Measurements from ENCODE around the gene TGIF1.
"Not testable (repeated sequence)": the region's sequence is repeated elsewhere in the genome, so short reads cannot be mapped to it uniquely, and the experiment has no call there.

TGIF1 gene

DNA sequence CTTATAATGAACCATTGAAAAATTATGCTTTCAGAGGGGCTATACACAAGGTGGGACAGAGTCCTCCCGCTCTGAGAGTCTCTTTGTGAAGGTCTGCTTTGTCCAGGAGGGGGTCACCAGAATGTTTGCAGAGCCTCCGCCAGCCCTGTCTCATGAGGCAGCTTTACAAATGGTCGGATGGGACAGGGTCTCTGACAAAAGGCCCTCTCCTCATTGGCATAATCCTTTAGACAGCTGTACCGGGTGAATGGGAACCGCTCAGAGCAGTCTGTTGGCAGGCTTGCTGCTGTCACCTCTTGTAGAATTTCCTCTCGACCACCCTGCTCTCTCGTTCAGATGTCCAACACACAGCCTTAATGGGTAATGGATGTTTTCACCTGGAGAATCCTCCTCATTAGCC, 40.2 kb upstream of the TGIF1 start:
- no peak overlapping the region for H3K4me3 ChIP-seq (ENCODE audit: low read length)
- TF ChIP-seq, protein P1, sequence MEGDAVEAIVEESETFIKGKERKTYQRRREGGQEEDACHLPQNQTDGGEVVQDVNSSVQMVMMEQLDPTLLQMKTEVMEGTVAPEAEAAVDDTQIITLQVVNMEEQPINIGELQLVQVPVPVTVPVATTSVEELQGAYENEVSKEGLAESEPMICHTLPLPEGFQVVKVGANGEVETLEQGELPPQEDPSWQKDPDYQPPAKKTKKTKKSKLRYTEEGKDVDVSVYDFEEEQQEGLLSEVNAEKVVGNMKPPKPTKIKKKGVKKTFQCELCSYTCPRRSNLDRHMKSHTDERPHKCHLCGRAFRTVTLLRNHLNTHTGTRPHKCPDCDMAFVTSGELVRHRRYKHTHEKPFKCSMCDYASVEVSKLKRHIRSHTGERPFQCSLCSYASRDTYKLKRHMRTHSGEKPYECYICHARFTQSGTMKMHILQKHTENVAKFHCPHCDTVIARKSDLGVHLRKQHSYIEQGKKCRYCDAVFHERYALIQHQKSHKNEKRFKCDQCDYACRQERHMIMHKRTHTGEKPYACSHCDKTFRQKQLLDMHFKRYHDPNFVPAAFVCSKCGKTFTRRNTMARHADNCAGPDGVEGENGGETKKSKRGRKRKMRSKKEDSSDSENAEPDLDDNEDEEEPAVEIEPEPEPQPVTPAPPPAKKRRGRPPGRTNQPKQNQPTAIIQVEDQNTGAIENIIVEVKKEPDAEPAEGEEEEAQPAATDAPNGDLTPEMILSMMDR (conservative IDR thresholded peaks at IDR 0.05; ENCODE audit: low read length) = no peak
- no peak for DNase-seq (ENCODE audit: low read depth)

DNA sequence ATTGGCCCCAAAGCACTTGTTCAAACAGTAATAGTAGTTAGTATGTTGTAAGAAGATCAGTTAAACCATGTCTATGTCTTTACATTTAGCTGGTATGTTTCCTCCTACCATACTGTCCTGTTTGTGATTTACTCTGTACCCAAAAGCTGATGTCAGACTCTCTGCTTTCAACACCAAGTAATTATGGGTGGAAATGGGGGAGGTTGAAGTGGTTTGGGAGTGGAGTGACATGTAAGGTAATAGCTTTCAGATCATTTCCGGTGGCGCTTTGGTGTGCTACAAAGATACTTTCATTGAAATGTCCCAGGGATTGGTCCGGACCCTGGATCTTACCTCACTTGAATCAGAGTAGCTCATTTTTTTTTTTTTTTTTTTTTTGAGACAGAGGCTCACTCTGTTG, 39.7 kb upstream of the TGIF1 start:
- TF ChIP-seq, protein P1 (conservative IDR thresholded peaks at IDR 0.05; ENCODE audit: low read length) = no peak
- DNase-seq (ENCODE audit: low read depth) = no peak
- no peak overlapping the region for H3K4me3 ChIP-seq (ENCODE audit: low read length)

DNA sequence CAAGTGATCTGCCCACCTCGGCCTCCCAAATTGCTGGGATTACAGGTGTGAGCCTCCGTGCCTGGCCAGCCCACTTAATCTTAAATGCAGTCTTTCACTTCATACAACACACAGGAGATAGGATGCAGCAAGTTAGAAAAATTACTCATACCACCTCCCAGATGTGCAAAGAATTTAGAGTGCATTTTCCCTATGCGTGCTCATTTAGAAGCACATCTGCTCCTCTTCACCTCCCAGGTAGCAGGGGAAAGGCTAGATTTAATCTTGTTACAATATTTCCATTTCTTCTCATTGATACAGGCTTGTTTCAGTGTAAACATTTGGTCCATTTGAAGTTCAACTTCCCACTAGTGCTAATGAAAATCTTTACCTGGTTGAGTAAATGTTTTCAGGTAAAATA, 39.1 kb upstream of the TGIF1 start:
- not testable (repeated sequence) for H3K4me3 ChIP-seq (ENCODE audit: low read length); DNase-seq (ENCODE audit: low read depth)

DNA sequence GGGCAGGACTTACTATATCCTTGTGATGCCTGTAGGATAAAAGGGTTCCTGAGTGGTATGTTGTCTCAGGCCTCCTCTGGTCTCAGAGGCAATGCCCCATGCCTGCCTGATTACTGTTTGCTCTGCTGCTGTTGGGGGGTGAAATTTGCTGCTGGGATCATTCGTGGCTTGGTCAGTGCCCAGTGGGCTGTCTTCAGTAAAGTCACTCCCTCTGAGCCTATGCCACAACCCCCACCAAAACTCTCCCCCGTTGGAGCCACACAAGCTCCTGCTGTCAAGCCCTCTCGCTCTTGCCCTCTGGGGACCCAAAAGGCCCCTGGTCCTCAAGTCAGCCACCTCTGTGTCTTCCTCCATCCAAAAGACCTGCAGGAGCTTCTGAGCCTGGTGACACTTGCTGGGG, 38.6 kb upstream of the TGIF1 start:
- no peak overlapping the region for H3K4me3 ChIP-seq (ENCODE audit: low read length)
- no peak for DNase-seq (ENCODE audit: low read depth)
- TF ChIP-seq, protein P1 (conservative IDR thresholded peaks at IDR 0.05; ENCODE audit: low read length) = no peak

DNA sequence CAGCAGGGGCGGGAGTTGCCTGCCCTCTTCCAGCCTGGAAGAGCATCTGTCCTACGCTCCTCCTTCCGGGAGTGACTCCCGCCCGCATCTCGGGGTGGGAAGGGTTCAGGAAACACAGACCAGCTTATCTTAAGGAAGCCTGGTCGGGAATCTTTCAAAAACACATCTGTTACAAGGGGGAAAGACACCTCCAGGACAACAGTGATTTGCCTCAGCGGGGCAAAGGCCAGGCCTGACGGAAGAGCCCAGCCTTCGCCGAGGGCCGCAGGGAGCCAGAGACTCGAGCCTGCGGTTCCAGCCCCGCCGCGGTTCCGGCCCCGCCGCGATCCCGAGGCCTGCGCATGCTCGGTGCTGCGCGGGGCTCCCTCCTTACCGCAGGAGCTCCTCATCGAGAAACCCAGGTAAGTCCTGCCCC, 38.1 kb upstream of the TGIF1 start:
- TF ChIP-seq, protein P1 (conservative IDR thresholded peaks at IDR 0.05; ENCODE audit: low read length) = no peak
- DNase-seq (ENCODE audit: low read depth) = peak; percentile 6
- peak overlapping the region; percentile 50 for H3K4me3 ChIP-seq (ENCODE audit: low read length)

DNA sequence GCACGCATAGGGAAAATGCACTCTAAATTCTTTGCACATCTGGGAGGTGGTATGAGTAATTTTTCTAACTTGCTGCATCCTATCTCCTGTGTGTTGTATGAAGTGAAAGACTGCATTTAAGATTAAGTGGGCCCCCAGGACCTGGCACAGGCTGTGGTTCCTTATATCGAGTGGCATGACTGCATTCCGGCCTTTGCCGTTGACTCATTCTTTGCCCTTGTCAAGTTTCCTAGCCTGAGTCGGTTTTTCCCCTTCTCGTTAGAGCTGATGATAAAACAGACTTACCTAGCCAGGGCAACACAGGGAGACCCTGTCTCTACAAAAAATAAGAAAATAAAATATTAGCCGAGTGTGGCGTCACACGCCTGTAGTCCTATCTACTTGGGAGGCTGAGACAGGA, 37.4 kb upstream of the TGIF1 start:
- H3K4me3 ChIP-seq (ENCODE audit: low read length); DNase-seq (ENCODE audit: low read depth): not testable (repeated sequence)

DNA sequence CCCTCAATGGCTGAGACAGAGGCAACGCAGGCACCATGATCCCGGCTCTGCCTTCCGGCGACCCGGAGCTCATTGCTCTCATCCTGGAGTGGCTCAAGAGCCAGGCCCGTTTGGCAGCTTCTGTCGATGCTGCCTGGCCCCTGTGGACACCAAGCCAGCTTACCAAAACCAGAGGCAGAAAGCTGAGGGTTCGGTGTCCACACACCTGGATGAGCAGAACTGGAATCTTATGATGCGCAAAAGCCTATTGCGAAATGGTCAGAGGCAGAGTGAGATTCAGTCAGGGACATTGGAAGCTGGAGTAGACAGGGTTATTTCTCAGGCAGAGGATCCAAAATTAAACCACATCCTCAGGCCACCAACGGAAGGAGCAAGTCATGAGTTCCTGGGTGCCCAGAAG, 34.9 kb upstream of the TGIF1 start:
- TF ChIP-seq, protein P1 (conservative IDR thresholded peaks at IDR 0.05; ENCODE audit: low read length) = no peak
- no peak overlapping the region for H3K4me3 ChIP-seq (ENCODE audit: low read length)
- no peak for DNase-seq (ENCODE audit: low read depth)

DNA sequence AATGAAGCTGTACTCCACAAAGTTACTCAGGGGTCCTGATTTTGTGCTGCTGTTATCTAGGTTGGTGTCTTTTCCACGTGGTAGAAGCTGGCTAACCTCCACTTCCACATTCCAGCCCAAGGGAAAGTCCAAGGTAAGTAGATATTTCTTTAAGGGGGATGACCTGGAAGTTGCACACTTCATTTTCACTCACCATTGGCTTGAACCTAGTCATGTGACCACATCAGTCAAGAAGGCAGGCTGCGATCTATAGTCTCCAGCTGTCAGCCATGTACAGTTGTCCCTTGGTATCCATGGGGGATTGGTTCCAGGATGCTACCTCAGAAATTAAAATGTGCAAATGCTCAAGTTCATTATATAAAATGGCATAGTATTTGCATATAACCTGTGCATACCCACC, 31.9 kb upstream of the TGIF1 start:
- H3K4me3 ChIP-seq (ENCODE audit: low read length) = no peak overlapping the region
- no peak for DNase-seq (ENCODE audit: low read depth)
- TF ChIP-seq, protein P1 (conservative IDR thresholded peaks at IDR 0.05; ENCODE audit: low read length) = no peak
